Mammary epithelial cell (primary cell): ENCODE measurements around the gene KEL.

Experiments
- EZH2 ChIP-seq: IDR thresholded peaks from 2 replicates; pipeline ENCODE4 v1.6.1; 2012; ENCODE audit warnings: low read length, inconsistent platforms, borderline replicate concordance
- TF ChIP-seq, protein P1 (sequence below), 2 donors: IDR thresholded peaks in 1 of 2; conservative IDR thresholded peaks in 1 of 2; 2 replicates each; pipeline ENCODE4 v1.5.1; 2011 to 2012; ENCODE audit warnings: inconsistent platforms in 2 of 2, low read length in 2 of 2, mild to moderate bottlenecking in 2 of 2, control low read depth in 1 of 2, low read depth in 1 of 2; ENCODE audit not compliant: insufficient read depth in 1 of 2; ENCODE audit errors: extremely low read depth in 1 of 2

DNA sequence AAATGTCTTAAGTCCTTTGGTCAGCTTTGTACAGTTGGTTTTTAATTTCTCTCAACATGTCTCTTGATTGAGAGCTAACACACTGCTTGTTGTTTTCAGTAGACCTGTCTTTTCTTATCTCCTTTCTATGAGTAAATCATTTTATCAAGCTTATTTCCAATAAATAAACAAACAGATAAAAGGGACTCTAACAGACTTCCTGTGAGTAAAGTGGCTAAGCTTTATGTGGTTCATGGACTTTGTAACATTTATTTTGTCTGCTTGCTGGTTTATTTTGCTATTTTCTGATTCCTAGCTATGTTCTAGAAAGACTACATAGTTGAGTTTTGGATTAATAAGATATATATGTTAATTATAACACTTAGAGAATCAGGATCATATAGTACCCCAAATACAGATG is 37.6 kb upstream of the KEL start:
- TF ChIP-seq EZH2: no peak
- TF ChIP-seq, protein P1, sequence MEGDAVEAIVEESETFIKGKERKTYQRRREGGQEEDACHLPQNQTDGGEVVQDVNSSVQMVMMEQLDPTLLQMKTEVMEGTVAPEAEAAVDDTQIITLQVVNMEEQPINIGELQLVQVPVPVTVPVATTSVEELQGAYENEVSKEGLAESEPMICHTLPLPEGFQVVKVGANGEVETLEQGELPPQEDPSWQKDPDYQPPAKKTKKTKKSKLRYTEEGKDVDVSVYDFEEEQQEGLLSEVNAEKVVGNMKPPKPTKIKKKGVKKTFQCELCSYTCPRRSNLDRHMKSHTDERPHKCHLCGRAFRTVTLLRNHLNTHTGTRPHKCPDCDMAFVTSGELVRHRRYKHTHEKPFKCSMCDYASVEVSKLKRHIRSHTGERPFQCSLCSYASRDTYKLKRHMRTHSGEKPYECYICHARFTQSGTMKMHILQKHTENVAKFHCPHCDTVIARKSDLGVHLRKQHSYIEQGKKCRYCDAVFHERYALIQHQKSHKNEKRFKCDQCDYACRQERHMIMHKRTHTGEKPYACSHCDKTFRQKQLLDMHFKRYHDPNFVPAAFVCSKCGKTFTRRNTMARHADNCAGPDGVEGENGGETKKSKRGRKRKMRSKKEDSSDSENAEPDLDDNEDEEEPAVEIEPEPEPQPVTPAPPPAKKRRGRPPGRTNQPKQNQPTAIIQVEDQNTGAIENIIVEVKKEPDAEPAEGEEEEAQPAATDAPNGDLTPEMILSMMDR (conservative IDR thresholded peaks at IDR 0.05 in 1 of 2, IDR thresholded peaks at IDR 0.05 in 1 of 2; ENCODE audit: extremely low read depth in 1 of 2, insufficient read depth in 1 of 2, low read depth in 1 of 2, low read length in 2 of 2): no peak
